H9 (cell line): ENCODE measurements around the gene TAS2R50. TPM values are rescaled to one million over a fixed set of nuclear protein-coding genes. Genes with fewer than 3 reads are reported as not detected.

ENCODE experiments used
- DNase-seq: peaks from one replicate; pipeline ENCODE4 v3.0.0-alpha.2; 2017
- H2AFZ ChIP-seq: one replicate; pipeline ENCODE4 v1.6.1; 2013; ENCODE audit warnings: mild to moderate bottlenecking, low read length, control low read depth, moderate library complexity
- H2AK5ac ChIP-seq: 2 replicates; pipeline ENCODE4 v1.6.1; 2013; ENCODE audit warnings: low read length, control low read depth, mixed read lengths; ENCODE audit not compliant: insufficient read length
- H2BK120ac ChIP-seq: one replicate; pipeline ENCODE4 v1.6.1; 2013; ENCODE audit warnings: low read depth, mild to moderate bottlenecking, low read length, control low read depth, inconsistent platforms; ENCODE audit not compliant: poor library complexity, severe bottlenecking
- H2BK12ac ChIP-seq: 2 replicates; pipeline ENCODE4 v1.6.1; 2013; ENCODE audit warnings: low read length, control low read depth, mixed read lengths, low read depth; ENCODE audit not compliant: insufficient read length
- H2BK15ac ChIP-seq: 2 replicates; pipeline ENCODE4 v1.6.1; 2013; ENCODE audit warnings: low read depth, low read length, control low read depth
- H2BK20ac ChIP-seq: one replicate; pipeline ENCODE4 v1.6.1; 2013; ENCODE audit warnings: low read depth, mild to moderate bottlenecking, low read length, control low read depth, inconsistent platforms; ENCODE audit not compliant: poor library complexity, severe bottlenecking
- H2BK5ac ChIP-seq: 2 replicates; pipeline ENCODE4 v1.6.1; 2013; ENCODE audit warnings: low read length, control low read depth, mixed read lengths; ENCODE audit not compliant: insufficient read length
- H3K14ac ChIP-seq: 2 replicates; pipeline ENCODE4 v1.6.1; 2013; ENCODE audit warnings: low read length, control low read depth; ENCODE audit not compliant: insufficient read depth
- H3K18ac ChIP-seq: 2 replicates; pipeline ENCODE4 v1.6.1; 2013; ENCODE audit warnings: low read depth, mild to moderate bottlenecking, mixed read lengths, low read length, control low read depth; ENCODE audit not compliant: insufficient read length
- H3K23ac ChIP-seq: 2 replicates; pipeline ENCODE4 v1.6.1; 2013; ENCODE audit warnings: low read length, control low read depth, mixed read lengths, low read depth; ENCODE audit not compliant: insufficient read length
- H3K23me2 ChIP-seq: 2 replicates; pipeline ENCODE4 v1.6.1; 2013; ENCODE audit warnings: low read depth, mild to moderate bottlenecking, mixed read lengths, low read length, control low read depth; ENCODE audit not compliant: insufficient read length, poor library complexity, severe bottlenecking
- H3K27ac ChIP-seq: 2 replicates; pipeline ENCODE4 v1.5.1; 2013; ENCODE audit warnings: low read length, control low read depth, mixed read lengths, low read depth; ENCODE audit not compliant: insufficient read length
- H3K27me3 ChIP-seq: 2 replicates; pipeline ENCODE4 v1.6.1; 2013; ENCODE audit warnings: low read length, control low read depth, inconsistent platforms; ENCODE audit not compliant: insufficient read depth
- H3K4ac ChIP-seq: 2 replicates; pipeline ENCODE4 v1.6.1; 2013; ENCODE audit warnings: low read depth, mild to moderate bottlenecking, control low read depth, inconsistent platforms, low read length, moderate library complexity
- H3K4me1 ChIP-seq: 2 replicates; pipeline ENCODE4 v1.6.1; 2013; ENCODE audit warnings: low read length, control low read depth, inconsistent platforms; ENCODE audit not compliant: insufficient read depth
- H3K4me2 ChIP-seq: 2 replicates; pipeline ENCODE4 v1.6.1; 2013; ENCODE audit warnings: low read length, control low read depth, mixed read lengths; ENCODE audit not compliant: insufficient read length, insufficient read depth
- H3K56ac ChIP-seq: 2 replicates; pipeline ENCODE4 v1.6.1; 2013; ENCODE audit warnings: low read depth, mild to moderate bottlenecking, mixed read lengths, low read length, control low read depth; ENCODE audit not compliant: insufficient read length
- H3K79me1 ChIP-seq: 2 replicates; pipeline ENCODE4 v1.6.1; 2013; ENCODE audit warnings: low read depth, mild to moderate bottlenecking, moderate library complexity, low read length, control low read depth, inconsistent platforms; ENCODE audit not compliant: insufficient read depth, poor library complexity, severe bottlenecking
- H3K79me2 ChIP-seq: 2 replicates; pipeline ENCODE4 v1.6.1; 2013; ENCODE audit warnings: low read length, control low read depth, inconsistent platforms; ENCODE audit not compliant: insufficient read depth
- H3K9ac ChIP-seq: 2 replicates; pipeline ENCODE4 v1.6.1; 2013; ENCODE audit warnings: low read length, control low read depth, mixed read lengths; ENCODE audit not compliant: insufficient read length; ENCODE audit errors: extremely low read depth
- H3K9me3 ChIP-seq: one replicate; pipeline ENCODE4 v1.6.1; 2013; ENCODE audit warnings: low read depth, low read length, inconsistent platforms; ENCODE audit not compliant: control insufficient read depth
- H3T11ph ChIP-seq: one replicate; pipeline ENCODE4 v1.6.1; 2013; ENCODE audit warnings: mild to moderate bottlenecking, low read length, control low read depth, inconsistent platforms
- H4K20me1 ChIP-seq: one replicate; pipeline ENCODE4 v1.6.1; 2013; ENCODE audit not compliant: control insufficient read depth, insufficient read length, insufficient read depth
- H4K5ac ChIP-seq: 2 replicates; pipeline ENCODE4 v1.6.1; 2013; ENCODE audit warnings: low read depth, mild to moderate bottlenecking, mixed read lengths, low read length, control low read depth; ENCODE audit not compliant: insufficient read length
- H4K8ac ChIP-seq: replicated peaks from 2 replicates; pipeline ENCODE4 v1.6.1; 2013; ENCODE audit warnings: low read length, control low read depth, mixed read lengths, low read depth; ENCODE audit not compliant: insufficient read length
- H4K91ac ChIP-seq: 2 replicates; pipeline ENCODE4 v1.6.1; 2013; ENCODE audit warnings: low read depth, mild to moderate bottlenecking, moderate library complexity, mixed read lengths, low read length, control low read depth; ENCODE audit not compliant: insufficient read length
- H3K27ac Mint-ChIP-seq, 3 experiments: 2 replicates in 2 of 3; 3 replicates in 1 of 3; pipeline ENCODE4 v1.8.0; 2020 to 2021; ENCODE audit warnings: mixed read lengths in 3 of 3, mild to moderate bottlenecking in 1 of 3, moderate library complexity in 1 of 3
- H3K27me3 Mint-ChIP-seq: 2 replicates; pipeline ENCODE4 v1.8.0; 2021; ENCODE audit warnings: low read depth, mild to moderate bottlenecking, moderate library complexity, mixed read lengths
- H3K36me3 Mint-ChIP-seq, 3 experiments: 2 replicates in 2 of 3; 3 replicates in 1 of 3; pipeline ENCODE4 v1.8.0; 2020 to 2021; ENCODE audit warnings: low read depth in 3 of 3, mixed read lengths in 3 of 3; ENCODE audit not compliant: insufficient read depth in 1 of 3
- H3K4me1 Mint-ChIP-seq, 2 experiments: 2 replicates each; pipeline ENCODE4 v1.8.0; 2020; ENCODE audit warnings: mixed read lengths in 2 of 2
- H3K4me3 Mint-ChIP-seq, 2 experiments: 2 replicates in 1 of 2; 3 replicates in 1 of 2; pipeline ENCODE4 v1.8.0; 2020 to 2021; ENCODE audit warnings: mild to moderate bottlenecking in 2 of 2, mixed read lengths in 2 of 2, moderate library complexity in 1 of 2
- H3K9me3 Mint-ChIP-seq, 2 experiments: 2 replicates in 1 of 2; 3 replicates in 1 of 2; pipeline ENCODE4 v1.8.0; 2020; ENCODE audit warnings: mild to moderate bottlenecking in 2 of 2, mixed read lengths in 2 of 2, moderate library complexity in 1 of 2
- WGBS: extraction: QIAGEN DNeasy Blood & Tissue Kit; methylation state at CpG from one replicate; pipeline ENCODE4 v1.1.7; 2013; ENCODE audit warnings: missing lambda C conversion rate, low lambda C conversion rate, mixed read lengths; ENCODE audit not compliant: insufficient read length; ENCODE audit errors: extremely low coverage; 5-methylcytosine and 5-hydroxymethylcytosine counted together
- total RNA-seq: library from RNA; stranded (reverse); gene quantifications from 2 replicates; pipeline ENCODE4 v1.2.1, GENCODE V29; 2021
- TF ChIP-seq, protein P1 (sequence below): fragments of 200-600 bp; sonication (generic); conservative IDR thresholded peaks from 3 replicates; pipeline ENCODE4 v1.8.0; 2021; ENCODE audit warnings: antibody characterized with exemption, mild to moderate bottlenecking

TAS2R50 gene
- total RNA-seq, 1 experiment from 2014 or later: 0.77 TPM

DNA sequence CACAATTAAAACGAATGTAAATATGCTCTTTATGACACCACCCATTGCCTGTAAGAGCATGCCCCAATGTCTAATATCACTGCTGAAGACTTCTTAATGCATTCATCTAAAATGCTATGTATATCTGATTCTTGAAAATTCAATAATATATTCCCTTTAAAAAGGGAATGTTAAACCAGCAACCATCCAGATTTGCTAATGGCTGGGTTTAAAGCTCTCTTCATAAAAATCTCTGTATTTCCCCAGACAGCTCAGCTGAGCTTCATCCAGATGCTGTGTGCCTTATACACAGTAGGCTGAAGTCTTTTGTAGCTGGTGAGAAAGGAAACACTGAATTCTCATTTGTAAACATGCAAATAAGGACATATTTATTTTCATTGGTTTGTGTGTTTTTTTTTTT is 47.5 kb downstream of the TAS2R50 start, which contains the start of gene TAS2R14:
TSS of gene TAS2R14 (minus strand) at position 101 of the 400 bp plus-strand sequence. CDS start at position 45, 56 bp downstream.
- Histone ChIP-seq H3K18ac (no peak within 1 kb of the TSS), H3K23ac (no peak within 1 kb of the TSS), H2BK5ac (no peak within 1 kb of the TSS), H3K27me3 (no peaks in the 10 kb centered on the region), H3K4me2 (no peak within 1 kb of the TSS), H3K14ac (no peak within 1 kb of the TSS), H2AK5ac (no peak within 1 kb of the TSS), H2BK20ac (no peak within 1 kb of the TSS), H3K27ac (no peak within 1 kb of the TSS), H4K91ac (no peak within 1 kb of the TSS), H3K79me1 (no peaks in the 10 kb centered on the region), H4K20me1 (no peaks in the 10 kb centered on the region), H2AFZ (no peak within 1 kb of the TSS), H3K4ac (no peak within 1 kb of the TSS), H3K56ac (no peak within 1 kb of the TSS), H2BK15ac (no peak within 1 kb of the TSS), H3K79me2 (no peaks in the 10 kb centered on the region), H3K9me3 (no peaks in the 10 kb centered on the region), H4K8ac (no peak within 1 kb of the TSS), H3K4me1 (peaks cover 2% of the 10 kb centered on the region; the same call in 1 of the 2 replicates), H2BK12ac (no peak within 1 kb of the TSS), H3T11ph (no peak within 1 kb of the TSS), H3K23me2 (no peaks in the 10 kb centered on the region), H4K5ac (no peak within 1 kb of the TSS), H2BK120ac (no peak within 1 kb of the TSS), H3K9ac (no peak within 1 kb of the TSS)
- H3K9me3 Mint-ChIP-seq: peaks cover 9% of the 10 kb centered on the region in 2 experiments; a peak in 4 of 5 replicates
- TF ChIP-seq, protein P1, sequence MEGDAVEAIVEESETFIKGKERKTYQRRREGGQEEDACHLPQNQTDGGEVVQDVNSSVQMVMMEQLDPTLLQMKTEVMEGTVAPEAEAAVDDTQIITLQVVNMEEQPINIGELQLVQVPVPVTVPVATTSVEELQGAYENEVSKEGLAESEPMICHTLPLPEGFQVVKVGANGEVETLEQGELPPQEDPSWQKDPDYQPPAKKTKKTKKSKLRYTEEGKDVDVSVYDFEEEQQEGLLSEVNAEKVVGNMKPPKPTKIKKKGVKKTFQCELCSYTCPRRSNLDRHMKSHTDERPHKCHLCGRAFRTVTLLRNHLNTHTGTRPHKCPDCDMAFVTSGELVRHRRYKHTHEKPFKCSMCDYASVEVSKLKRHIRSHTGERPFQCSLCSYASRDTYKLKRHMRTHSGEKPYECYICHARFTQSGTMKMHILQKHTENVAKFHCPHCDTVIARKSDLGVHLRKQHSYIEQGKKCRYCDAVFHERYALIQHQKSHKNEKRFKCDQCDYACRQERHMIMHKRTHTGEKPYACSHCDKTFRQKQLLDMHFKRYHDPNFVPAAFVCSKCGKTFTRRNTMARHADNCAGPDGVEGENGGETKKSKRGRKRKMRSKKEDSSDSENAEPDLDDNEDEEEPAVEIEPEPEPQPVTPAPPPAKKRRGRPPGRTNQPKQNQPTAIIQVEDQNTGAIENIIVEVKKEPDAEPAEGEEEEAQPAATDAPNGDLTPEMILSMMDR: no peak
- H3K4me3 Mint-ChIP-seq: no peak within 1 kb of the TSS
- H3K27me3 Mint-ChIP-seq: no peaks in the 10 kb centered on the region
- WGBS: no CpG with 5 or more reads among the region's 1 CpG
- H3K27ac Mint-ChIP-seq: no peak within 1 kb of the TSS; a peak in 2 of 7 replicates
- no peak for DNase-seq
- peaks cover 3 to 18% (median 14%) of the 10 kb centered on the region in 3 experiments; a peak in 6 of 7 replicates for H3K36me3 Mint-ChIP-seq
- peaks cover 21 to 28% of the 10 kb centered on the region in 2 experiments for H3K4me1 Mint-ChIP-seq
